ENCODE data around the gene CDC123.
A peak's percentile ranks its signal among the peaks of the same experiment; 100 is the strongest.
"Not testable (repeated sequence)": the region's sequence is repeated elsewhere in the genome, so short reads cannot be mapped to it uniquely, and the experiment has no call there.

The CDC123 gene

DNA sequence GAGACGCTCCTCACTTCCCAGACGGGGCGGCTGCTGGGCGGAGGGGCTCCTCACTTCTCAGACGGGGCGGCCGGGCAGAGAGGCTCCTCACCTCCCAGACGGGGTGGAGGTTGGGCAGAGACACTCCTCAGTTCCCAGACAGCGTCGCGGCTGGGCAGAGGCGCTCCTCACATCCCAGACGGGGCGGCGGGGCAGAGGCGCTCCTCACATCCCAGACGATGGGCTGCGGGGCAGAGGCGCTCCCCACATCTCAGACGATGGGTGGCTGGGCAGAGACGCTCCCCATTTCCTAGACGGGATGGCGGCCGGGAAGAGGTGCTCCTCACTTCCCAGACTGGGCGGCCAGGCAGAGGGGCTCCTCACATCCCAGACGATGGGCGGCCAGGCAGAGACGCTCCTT is 30.4 kb downstream of the CDC123 start:
- FAIRE-seq; DNase-seq (ENCODE audit: insufficient read length, low spot score): not testable (repeated sequence)

DNA sequence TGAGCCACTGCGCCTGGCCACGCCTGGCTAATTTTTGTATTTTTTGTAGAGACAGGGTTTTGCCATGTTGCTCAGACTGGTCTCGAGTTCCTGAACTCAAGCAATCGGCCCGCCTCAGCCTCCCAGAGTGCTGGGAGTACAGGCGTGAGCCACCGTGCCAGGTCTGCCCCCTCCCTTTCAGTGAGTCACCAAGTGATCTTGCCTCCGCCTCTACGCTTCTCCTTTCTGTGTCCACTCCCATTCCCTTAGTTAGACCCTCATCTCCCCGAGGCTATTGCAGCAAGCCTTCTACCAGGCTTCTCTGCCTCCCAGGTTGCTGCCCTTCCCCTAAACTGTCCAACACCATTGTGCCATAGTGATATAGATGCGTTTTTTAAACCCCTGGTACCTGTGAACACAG is 32.9 kb downstream of the CDC123 start:
- no peak for DNase-seq (ENCODE audit: insufficient read length, low spot score)
- FAIRE-seq: no peak

DNA sequence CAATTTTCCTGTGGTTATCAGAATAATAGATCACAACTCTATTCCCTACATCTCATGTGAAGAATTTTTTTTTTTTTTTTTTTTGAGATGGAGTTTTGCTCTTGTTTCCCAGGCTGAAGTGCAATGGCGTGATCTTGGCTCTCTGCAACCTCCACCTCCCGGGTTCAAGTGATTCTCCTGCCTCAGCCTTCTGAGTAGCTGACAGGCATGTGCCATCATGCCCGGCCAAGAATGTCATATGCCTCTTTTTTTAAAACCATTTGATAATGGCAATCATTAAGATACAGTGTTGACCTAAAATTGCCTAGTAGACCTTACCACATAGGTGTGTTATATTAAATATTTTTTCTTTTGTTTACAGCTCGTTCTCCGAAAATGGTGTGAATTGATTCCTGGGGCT is 38.7 kb downstream of the CDC123 start:
- not testable (repeated sequence) for DNase-seq (ENCODE audit: insufficient read length, low spot score); FAIRE-seq

- no peak for DNase-seq (ENCODE audit: insufficient read length, low spot score)
- FAIRE-seq: no peak
These were observed 39.2 kb downstream of the CDC123 start for GRCh38 chr10:12235116-12235694.

GRCh38 chr10:12235796-12236195 is 39.8 kb downstream of the CDC123 start:
- FAIRE-seq: no peak

GRCh38 chr10:12237265-12238220 is 41.6 kb downstream of the CDC123 start:
- FAIRE-seq: no peak
- no peak for DNase-seq (ENCODE audit: insufficient read length, low spot score)

More at GRCh38 chr10:12235796-12236195, 39.8 kb downstream of the CDC123 start:
- no peak for DNase-seq (ENCODE audit: insufficient read length, low spot score)

DNA sequence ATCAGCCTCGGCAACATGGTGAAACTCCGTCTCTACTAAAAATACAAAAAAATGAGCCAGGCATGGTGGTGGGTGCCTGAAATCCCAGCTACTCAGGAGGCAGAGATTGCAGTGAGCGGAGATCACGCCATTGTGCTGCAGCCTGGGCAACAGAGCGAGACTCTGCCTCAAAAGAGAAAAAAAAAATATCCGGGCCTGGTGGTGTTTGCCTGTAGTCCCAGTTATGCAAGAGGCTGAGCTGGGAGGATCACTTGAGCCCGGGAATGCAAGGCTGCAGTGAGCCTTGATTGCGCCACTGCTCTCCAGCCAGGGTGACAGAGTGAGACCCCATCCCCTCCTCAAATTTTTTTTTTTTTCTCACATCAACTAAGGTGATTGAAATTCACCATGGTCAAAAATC is 42.8 kb downstream of the CDC123 start:
- FAIRE-seq (no peak), DNase-seq (ENCODE audit: insufficient read length, low spot score) (no peak)

- DNase-seq (ENCODE audit: insufficient read length, low spot score): no peak
These were observed 46.0 kb downstream of the CDC123 start for GRCh38 chr10:12241810-12242529.

DNA sequence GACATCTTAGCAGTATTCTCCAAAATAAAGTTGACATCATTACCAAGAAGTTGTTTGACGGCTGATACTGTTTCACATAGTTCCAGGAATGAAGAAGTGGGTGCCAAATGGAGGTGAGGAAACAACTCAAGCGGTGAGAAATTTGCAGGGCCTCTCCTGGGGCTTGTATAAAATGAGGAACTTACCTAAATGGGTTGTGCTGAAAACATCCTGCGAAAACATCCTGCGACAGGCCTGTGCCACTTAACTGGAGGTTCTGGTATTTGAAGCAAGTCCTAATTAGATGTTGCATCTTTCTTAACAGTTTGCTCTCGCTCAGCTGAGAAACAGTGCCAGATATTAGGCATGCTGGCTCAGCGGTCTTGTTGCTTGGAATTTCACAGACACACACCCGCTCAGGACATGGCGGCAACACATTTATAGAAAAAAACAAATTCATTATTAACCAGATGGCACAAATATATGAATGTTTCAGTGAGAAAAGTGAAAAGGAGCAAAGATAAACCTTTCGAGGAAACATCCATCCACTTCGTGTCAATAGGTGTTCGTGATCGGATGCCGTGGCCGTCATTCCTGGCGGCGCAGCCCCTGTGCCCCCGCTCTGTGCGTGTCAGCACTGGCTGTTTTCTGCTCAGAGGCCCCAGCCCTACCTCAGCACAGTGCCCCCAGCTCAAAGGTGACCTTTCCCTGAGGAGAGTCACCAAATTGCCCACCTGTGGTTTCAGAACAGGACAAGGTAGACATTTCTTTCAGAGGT is 48.1 kb downstream of the CDC123 start:
- FAIRE-seq (no peak), DNase-seq (ENCODE audit: insufficient read length, low spot score) (no peak)

More at GRCh38 chr10:12241810-12242529, 46.0 kb downstream of the CDC123 start:
- no peak for FAIRE-seq

DNA sequence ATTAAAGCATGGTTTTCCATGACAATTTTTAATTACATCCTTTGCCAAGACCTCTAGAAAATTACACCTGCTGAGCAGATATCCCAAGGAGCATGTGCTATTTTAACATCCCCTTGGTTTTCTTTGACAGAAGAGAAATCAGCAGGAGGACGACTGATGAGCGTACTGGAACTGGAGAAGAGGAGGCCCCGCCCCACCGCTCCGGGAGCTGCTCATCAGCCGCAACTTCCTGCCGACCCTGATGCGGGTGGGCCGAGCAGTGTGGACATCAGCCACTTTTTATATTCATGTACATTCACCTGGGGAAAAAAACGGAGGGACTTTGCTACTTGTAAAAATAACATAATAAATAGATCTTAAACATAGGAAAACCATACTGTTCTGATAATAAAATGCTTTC is 54.2 kb downstream of the CDC123 start:
- DNase-seq (ENCODE audit: insufficient read length, low spot score) (no peak), FAIRE-seq (no peak)

DNA sequence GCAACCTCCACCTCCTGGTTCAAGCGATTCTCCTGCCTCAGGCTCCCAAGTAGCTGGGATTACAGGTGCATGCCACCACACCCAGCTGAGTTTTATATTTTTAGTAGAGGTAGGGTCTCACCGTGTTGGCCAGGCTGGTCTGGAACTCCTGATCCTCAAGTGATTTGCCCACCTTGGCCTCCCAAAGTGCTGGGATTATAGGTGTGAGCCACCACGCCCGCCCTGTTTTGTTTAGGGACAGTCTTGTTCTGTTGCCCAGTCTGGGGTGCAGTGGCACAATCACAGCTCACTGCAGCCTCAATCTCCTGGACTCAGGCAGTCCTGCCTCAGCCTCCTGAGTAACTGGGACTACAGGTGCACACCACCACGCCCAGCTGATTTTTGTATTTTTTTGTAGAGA is 54.7 kb downstream of the CDC123 start:
- FAIRE-seq: not testable (repeated sequence)

GRCh38 chr10:12251581-12251980 is 55.6 kb downstream of the CDC123 start:
- DNase-seq (ENCODE audit: insufficient read length, low spot score) (no peak), FAIRE-seq (no peak)

More for the DNA sequence above, 54.7 kb downstream of the CDC123 start:
- DNase-seq (ENCODE audit: insufficient read length, low spot score): not testable (repeated sequence)

DNA sequence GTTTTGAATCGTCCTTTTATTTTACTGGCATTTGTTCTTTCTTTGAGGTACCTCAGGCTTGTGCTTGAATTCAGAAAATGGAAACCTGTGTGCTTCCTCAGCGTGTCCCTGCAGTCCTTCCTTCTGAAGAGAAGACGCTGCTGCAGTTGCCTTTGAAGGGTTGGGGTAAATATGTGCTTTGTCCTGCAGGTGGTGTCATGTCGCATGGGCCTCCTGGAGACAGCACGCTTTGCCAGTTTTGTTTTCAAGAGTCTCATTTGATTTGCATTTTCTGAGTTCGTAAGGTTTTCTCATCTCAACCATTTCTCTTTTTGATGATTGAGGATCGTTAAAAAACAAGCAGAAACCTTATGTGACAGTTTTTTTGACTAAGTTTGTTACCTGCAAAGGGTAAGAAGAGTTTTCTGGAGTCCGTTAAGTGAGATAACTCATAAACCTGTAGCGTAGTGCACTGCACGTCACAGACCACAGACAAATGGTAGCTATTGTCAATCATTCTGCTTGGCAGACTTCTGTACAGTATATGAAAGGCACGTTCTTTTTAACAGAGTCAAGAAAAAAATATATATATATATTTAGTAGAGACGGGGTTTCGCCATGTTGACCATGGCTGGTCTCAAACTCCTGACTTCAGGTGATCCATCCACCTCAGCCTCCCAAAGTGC is 57.0 kb downstream of the CDC123 start:
- FAIRE-seq (no peak), DNase-seq (ENCODE audit: insufficient read length, low spot score) (peak; percentile 26)

- no peak for FAIRE-seq
These were observed 59.1 kb downstream of the CDC123 start for GRCh38 chr10:12255048-12255447.

DNA sequence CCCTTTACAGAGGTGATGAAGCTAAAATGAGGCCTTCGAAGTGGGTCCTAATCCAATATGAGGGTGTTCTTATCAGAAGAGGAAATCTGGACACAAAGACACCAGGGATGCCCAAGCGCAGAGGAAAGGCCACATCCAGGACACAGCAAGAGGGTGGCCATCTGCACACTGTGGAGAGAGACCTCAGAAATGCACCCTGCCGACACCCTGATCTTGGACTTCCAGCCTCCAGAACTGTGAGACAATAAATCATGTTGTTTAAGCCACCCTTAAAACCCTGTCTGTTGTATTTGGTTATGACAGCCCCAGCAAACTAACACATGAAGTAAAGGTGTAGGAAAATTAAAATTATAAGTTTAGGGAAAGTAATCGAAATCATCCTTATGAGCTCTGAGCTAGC is 64.0 kb downstream of the CDC123 start:
- no peak for DNase-seq (ENCODE audit: insufficient read length, low spot score)
- no peak for FAIRE-seq

More at GRCh38 chr10:12255048-12255447, 59.1 kb downstream of the CDC123 start:
- no peak for DNase-seq (ENCODE audit: insufficient read length, low spot score)

- DNase-seq (ENCODE audit: insufficient read length, low spot score) (no peak), FAIRE-seq (no peak)
These were observed 66.4 kb downstream of the CDC123 start for GRCh38 chr10:12262278-12262981.

DNA sequence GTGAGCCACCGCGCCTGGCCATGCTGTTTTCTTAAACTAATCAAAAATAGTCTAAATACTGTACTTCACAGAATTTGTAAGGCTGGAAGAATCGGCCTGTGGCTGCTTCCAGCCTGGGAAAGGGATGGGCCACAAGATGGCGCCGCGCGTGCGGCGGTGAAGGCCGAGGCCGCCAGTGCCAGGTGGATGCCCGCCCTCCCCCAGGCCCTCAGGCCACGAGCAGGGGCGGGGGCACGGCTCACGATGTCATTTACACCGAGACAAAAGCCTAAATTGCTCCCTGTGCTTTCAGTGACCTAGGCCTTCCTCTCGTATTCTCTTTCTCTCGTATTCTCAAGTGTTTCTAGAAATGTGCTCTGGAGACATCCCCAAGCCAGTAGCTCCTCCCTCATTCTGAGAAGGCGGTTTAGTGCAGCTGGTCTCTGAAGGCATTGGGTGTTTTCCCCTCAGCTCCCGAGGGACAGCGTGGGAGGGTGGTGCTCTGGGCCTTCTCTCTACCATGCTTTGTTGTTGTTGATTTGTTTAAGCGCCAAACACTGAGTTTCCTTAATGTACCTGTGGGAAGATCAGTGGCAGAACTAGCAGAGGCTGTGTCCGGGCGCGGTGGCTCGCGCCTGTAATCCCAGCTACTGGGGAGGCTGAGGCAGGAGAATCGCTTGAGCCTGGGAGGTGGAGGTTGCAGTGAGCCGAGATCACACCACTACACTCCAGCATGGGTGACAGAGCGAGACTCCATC is 68.4 kb downstream of the CDC123 start:
- peak; percentile 67 for DNase-seq (ENCODE audit: insufficient read length, low spot score)
- no peak for FAIRE-seq

DNA sequence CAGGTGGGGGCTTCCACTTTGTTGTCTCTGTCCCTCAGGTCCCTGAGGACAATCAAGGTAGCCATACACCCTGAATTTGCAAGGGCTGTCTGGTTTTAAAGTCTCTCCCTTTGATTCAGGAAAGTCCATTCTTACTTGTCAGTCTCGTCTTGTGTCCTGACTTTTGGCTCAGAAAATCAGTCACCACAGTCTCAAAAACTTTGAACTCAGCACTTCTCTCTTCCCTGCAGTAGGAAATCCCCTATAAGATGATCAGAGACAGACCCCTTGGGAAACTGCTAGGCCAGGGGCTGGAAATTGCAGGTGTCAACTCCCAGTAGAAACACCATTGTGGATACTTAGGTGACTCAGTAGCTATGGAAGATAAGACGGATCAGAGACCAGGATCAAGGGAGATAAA is 73.1 kb downstream of the CDC123 start:
- no peak for DNase-seq (ENCODE audit: insufficient read length, low spot score)
- no peak for FAIRE-seq

DNA sequence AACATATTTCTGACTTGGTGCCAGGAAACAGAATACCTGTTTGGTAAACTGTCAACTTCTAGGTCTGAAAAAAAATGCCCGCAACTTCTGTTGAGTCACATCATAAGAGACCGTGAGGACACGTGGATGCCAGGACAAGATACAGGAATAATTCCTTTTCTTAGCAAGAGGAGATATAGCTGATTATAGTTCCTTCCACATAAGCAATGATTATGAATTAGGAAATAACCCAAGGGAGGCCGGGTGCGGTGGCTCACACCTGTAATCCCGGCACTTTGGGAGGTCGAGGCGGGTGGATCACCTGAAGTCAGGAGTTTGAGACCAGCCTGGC is 75.2 kb downstream of the CDC123 start:
- no peak for DNase-seq (ENCODE audit: insufficient read length, low spot score)
- FAIRE-seq: no peak
